ENCODE measurements around the gene DNAJC4.
A peak's percentile ranks its signal among the peaks of the same experiment; 100 is the strongest.
"Not testable (repeated sequence)": the region's sequence is repeated elsewhere in the genome, so short reads cannot be mapped to it uniquely, and the experiment has no call there.

Gene DNAJC4

DNA sequence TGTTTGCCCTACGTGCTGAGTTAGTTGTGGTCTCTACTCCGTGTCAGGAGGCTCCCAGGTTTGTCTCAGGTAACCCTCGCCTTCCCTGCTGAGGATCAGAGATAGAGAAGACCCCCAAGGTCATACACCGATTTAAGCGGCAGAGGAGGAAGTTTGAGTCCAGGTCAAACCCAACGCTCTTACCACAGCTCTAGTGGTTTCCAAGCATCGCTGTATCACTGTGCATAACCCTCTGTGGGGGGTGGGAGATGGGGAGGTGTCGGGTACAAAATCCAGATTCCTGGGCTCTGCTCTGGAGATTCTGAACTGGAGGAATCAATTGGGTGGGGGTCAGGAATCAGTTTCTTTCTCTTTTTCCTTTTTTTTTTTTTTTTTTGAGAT lies 627 bp downstream of the DNAJC4 start:
- no peak for DNase-seq

DNA sequence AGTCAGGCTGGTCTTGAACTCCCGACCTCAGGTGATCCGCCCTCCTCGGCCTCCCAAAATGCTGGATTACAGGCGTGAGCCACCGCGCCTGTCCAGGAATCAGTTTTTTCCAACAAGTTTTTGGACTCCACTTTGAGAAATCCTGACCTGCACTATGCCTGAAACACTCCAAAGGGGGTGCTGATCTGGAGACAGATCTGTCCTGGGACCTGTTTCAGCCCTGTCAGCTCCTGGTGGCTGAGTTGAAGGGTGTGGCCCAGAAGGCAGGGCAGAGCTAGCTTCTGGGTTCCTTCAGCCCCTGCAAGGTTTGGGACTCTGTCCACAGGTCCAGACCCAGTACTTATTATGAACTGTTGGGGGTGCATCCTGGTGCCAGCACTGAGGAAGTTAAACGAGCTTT lies 1.2 kb downstream of the DNAJC4 start:
- no peak for DNase-seq

DNA sequence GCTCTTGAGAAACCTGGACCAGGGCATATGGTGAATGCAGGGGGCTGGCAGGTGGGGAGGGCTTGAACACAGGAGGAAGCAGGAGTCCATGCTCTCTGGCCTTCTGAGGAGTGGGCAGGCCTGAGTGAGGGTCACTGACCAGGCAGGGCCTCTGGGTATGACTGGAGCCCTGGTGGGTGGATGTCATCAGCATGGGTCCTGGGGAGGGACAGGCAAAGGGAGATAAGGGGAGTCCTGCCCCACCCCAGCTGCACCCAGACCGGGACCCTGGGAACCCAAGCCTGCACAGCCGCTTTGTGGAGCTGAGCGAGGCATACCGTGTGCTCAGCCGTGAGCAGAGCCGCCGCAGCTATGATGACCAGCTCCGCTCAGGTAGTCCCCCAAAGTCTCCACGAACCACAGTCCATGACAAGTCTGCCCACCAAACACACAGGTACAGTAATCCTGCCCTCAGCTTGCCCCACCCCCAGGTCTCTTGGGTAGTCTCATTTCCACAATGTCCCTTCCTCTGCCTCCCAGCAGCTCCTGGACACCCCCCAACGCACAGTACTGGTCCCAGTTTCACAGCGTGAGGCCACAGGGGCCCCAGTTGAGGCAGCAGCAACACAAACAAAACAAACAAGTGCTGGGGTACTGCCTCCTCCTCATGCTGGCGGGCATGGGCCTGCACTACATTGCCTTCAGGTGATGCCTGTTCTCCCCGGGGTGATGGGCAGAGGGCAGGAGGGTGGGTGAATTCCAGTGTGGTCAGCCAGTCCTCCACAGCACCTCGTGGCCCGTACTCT lies 2.0 kb downstream of the DNAJC4 start:
- no peak for DNase-seq

DNA sequence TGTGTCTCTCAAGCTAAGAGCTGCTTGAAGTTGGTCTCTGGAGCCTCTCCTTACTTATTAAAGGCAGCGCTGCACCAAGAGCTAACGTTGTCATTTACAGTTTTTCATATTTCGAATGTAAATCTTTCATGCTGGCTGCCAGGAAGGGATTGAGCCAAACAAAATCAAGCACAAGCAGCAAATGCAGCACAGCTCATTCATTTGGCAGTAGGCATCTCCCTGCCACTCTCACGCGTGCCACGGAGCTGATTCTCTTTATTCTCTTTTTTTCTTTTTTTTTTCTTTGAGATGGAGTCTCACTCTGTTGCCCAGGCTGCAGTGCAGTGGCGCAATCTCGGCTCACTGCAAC lies 2.6 kb downstream of the DNAJC4 start:
- DNase-seq = no peak

DNA sequence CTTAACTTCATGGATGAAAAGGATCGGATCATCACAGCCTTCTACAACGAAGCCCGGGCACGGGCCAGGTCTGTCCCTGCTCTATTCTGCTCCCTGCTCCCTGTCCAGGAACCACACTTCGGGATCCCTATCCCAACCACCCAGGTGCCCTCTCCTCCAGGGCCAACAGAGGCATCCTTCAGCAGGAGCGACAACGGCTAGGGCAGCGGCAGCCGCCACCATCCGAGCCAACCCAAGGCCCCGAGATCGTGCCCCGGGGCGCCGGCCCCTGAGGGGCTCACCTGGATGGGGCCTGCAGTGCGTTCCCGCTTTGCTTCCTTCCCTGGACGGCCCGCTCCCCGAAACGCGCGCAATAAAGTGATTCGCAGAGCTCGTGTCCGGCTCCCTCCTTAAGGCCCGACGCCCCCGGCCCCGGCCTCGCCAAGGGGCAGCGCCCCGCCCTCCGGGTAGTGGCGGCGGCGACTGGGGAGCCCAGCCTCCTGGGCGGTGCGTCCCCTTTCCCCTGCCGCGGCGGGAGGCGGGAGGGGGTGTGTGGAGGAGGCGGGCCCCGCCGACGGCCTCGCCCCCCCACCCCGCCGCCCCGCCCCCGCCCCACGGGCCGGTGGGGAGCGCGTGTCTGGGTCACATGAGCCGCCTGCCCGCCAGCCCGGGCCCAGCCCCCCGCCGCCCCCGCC lies 3.7 kb downstream of the DNAJC4 start, which contains the start of gene VEGFB:
TSS of gene VEGFB (plus strand) at position 672 of the 674 bp plus-strand sequence. CDS start 250 bp downstream, outside the sequence.
- DNase-seq = no peak

DNA sequence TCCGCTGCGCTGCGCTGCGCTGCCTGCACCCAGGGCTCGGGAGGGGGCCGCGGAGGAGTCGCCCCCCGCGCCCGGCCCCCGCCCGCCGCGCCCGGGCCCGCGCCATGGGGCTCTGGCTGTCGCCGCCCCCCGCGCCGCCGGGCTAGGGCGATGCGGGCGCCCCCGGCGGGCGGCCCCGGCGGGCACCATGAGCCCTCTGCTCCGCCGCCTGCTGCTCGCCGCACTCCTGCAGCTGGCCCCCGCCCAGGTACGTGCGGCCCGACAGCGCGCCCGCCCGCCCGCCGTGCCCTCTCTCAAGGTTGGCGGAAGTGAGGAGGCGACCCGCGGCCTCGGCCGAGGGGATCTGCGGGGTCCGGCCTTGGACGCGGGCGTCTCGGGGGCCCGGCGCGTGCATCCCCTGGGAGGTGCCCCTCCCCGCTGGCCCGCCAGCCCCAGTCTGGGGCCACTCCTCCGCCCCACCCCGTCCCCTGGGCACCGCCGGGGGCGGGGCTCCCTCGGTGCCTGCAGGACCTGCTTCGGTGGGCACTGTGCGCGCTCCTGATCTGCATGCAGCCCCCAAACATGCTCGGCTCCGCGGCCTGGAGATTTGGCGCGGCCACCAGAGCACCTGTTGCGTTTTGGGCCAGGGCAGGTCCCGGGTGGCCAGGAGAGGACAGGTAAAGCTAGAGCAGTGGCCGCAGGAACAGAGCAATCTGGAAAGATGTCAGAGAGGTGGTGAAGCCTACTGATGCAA lies 4.5 kb downstream of the DNAJC4 start:
- DNase-seq = no peak

DNA sequence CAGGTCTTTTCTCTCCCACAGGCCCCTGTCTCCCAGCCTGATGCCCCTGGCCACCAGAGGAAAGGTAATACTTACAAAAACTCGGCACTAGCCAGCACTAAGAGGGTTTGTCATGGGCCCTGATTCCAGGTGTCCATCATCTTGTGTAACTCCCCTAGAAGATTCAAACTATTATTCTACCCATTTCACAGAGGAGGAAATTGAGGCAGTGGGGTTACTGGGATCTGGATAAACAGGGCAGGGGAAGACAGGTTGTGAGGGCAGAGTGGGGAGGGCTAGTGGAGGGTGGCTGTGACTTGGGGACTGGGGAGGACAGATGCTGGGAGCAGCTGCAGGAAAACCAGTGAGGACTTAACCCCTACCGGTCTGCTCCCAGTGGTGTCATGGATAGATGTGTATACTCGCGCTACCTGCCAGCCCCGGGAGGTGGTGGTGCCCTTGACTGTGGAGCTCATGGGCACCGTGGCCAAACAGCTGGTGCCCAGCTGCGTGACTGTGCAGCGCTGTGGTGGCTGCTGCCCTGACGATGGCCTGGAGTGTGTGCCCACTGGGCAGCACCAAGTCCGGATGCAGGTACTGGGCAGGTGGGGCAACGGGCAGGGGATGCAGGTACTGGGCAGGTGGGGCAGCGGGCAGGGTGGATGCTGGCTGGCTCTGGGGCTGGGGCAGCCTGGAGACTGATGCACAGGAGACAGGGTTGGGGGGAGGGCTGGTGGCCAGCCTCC lies 5.3 kb downstream of the DNAJC4 start:
- no peak for DNase-seq

DNA sequence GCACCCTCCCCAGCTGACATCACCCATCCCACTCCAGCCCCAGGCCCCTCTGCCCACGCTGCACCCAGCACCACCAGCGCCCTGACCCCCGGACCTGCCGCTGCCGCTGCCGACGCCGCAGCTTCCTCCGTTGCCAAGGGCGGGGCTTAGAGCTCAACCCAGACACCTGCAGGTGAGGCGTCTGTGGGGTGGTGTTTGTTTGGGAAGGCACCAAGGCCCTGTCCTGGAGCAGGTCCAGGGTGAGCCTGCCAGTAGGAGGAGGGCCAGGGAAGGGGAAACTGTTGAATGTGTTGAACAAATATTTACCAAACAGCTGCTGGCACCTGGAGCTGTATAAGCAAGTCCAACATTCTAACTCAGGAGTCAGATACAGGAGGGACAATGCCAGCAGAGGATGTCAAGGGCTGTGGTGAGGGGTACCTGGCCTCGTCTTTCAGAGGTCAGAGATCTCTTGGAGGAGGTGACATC lies 7.2 kb downstream of the DNAJC4 start:
- DNase-seq = peak; percentile 59

DNA sequence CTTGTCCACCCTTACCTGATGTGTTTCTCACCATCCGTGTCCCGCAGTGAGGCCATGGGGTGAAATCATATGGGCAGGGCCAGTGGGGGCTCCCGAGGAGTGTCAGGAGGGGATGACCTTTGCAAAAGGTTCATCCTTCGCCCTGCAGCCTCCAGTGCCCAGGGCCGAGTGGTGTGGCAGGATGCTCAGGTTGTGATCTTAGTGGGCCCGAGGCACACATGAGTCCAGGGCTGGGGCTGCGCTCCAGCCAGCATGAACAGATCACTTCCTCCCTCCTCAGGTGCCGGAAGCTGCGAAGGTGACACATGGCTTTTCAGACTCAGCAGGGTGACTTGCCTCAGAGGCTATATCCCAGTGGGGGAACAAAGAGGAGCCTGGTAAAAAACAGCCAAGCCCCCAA lies 7.7 kb downstream of the DNAJC4 start:
- DNase-seq = no peak

DNA sequence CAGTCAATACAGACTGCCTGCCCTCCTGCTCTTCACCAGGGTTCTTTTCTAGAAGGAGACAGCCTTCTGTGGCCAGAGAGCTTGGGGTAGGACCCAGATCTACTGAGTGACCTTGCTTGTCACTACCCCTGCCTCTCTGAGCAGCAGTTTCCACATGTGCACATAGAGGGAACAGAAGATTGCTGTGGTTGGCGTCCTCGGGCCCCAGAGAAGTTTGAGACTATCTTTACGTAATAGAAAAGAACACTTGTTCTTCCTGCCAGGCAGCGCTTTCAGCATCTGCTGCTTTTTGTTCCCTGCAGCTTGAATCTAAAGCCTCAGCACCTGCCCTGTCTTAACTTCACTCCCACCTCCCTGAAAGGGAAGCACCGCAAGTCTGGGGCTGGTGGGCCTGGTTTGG lies 8.7 kb downstream of the DNAJC4 start:
- no peak for DNase-seq

DNA sequence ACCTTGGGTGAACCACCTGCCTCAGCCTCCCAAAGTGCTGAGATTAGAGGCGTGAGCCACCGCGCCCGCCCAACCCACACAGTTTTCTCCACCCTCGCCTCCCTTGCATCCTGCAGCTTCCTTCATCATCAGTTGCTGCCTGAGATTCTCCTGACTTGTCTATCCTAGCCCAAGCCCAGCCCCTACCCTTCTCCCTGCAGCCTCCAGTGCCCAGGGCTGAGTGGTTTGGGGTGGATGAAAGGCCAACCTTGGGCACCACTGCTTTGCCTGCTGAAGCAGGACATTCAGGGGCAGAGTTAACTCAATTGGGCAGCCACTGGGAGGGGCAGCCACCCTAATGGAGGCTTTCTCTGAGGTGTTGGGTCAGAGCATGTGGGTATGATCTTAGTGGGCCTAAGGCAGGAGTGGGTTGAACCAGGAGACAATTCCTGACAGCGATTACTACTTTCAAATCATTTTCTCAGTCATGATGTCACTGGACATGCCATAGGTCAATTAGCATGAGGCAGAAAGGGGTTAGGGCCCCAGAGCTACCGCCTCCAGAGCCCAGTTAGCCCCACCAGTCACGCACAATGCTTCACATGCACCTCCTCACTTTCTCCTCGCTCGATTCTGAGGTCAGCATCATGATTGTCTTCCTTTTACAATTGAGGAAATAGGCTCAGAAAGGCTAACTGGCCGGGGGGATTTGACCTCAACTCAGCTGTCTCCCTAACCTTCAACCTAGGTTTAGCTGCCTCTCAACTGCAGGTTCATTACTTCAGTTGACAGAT lies 9.5 kb downstream of the DNAJC4 start:
- DNase-seq = no peak

DNA sequence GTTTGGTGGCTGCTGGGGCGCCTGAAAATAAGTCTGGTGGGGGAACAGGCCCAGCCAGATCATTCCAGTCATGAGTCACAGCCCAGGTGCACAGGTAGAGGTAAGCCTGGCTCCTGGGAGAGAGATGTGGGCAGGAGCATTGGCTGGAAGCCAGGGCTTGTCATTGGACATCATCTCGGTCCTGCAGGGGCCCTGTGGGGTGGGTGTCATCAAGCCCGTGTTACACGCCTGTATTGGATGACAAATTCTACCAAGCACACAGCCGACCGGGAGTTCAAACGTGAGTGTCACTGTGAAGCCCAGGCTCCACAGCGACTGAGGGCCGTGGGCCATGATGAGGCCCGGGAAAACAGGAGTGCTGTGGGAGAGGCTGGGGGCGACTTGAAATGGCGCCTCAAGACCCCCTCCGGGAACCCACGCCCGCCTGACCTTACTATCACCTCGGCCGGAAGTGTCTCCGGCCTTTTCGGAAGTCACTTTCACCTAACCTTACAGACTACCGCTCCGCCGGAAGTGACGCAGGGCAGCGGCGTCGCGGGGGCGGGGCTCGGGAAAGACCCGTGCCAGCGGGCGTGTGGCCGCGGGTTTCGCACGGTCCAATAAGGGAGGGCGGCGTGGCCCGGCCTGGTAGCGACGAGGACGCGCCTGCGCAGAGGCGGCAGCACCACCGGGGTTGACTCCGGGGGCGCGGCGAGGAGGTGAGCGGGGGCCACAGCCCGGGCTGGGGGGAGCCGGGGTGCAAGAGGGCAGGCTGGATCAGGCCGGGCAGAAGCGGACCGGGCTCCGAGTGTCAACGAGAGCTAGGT lies 10.3 kb downstream of the DNAJC4 start, which contains the start of gene FKBP2:
TSS of gene FKBP2 (plus strand) at position 661 of the 806 bp plus-strand sequence. CDS start 1,293 bp downstream, outside the sequence.
- peak; percentile 89 for DNase-seq

DNA sequence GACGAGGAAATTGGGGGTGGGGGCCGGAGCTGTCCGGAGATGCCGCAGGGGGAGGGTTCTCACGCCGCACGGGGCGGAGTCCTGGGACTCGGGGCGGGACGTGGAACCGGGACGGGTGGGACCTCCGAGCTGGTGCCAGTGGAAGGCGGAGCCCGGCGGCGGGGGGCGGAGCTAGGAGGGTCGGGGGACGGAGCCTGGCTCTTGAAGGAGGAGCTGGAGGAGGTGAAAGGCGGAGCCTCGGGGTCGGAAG lies 10.8 kb downstream of the DNAJC4 start:
- peak; percentile 96 for DNase-seq

DNA sequence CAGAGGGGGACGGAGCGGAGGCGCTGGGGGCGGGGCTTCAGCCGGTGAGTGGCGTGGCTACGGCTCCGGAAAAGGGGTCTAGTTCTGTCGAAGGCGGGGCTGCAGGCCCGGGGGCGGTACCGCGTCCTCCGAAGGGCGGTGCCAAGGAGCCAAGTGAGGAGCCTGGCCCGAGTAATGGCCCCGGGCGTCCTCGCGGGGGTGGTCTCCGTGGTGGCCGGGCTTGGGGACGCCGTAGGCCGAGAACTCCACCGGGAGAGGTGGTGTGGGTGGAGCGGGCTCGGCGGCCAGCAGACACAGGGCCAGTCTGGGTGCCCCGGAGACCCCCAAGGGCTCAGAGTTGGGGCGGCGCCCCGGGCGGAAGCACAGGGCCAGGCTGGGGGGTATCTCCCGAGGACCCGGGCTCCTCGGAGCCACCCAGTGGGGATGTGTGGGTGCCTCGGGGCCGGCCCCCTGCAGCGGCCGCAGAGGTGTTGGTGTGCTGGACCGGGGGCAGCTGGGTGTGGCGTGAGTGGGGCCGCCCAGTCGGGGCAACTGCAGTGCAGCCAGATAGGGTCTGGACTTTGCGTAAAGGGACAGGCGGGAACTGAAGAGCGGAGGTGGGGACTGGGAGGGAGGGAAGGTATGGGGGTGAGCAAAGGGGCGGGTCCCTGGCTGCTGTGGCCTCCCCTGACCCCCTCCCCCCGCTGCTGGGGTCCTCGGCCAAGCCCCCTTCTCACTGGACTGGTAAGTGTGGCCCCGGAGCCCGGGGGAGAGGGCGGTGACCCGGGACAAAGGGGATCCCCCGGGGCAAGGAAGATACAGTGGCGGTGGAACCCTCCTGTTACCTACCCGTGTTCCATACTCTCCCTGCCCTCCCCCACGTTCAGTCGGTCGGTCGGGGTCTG lies 11.4 kb downstream of the DNAJC4 start:
- no peak for DNase-seq

DNA sequence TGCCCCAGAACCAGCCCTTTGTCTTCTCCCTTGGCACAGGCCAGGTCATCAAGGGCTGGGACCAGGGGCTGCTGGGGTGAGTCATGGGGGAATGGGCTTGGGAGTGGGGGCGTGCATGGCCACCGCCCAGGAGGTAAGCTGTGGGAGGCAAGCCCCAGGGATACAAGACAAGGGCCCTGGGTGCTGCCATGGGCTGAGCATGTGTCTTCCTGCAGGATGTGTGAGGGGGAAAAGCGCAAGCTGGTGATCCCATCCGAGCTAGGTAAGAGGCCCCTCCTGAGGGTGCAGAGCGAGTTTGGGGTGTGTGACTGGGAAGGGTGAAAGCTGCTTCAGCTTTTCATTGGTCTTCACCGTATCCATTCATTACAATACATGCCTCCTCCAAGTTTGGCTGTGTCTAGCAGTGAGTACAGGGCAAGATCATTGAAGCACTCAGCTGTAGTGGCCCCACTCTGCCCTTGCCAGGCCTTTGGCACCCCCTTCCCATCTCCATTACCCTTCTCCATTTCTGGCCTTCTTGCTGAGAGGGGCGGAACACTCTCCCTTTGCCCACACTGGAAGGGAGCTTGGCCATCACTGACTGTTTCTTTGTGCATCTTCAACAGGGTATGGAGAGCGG lies 13.0 kb downstream of the DNAJC4 start:
- no peak for DNase-seq

DNA sequence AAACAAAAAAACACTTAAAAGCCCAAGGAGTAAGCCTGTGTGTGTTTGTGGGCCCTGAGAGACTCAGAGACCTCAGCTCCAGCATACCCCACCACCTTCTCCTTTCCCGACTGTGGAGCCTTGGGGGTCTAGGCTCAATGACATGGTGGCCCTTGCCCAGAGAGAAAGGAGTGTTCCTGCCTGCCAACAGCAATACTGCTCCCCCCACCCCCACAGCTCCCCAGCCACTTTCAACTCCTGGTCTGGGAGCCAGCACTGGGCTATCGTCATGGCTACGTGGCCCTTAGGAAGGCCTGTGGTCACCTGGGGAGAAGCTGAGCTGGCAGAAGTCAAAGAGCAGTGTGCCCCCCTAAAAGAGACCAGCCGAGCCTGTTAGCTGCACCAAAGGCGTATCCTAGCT lies 13.8 kb downstream of the DNAJC4 start:
- DNase-seq = no peak

DNA sequence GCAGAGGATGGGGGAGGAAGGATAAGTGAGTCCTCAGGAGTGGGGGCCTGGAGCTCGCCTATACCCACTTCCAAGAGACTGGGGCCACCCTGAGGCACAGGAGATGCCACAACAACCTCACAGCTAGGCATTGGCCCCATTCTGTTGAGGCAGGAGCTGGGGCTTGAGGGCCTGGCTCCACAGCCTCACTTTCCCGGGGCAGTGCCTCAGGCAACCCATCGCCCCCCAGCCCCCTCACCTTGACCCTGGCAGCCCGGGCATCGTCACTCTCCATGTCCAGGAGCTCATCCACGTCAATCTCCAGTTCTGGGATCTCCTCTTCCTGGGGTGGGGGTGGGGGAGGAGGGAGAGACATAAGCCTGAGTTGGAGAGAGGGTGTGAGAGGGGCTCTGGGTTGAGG lies 14.6 kb downstream of the DNAJC4 start:
- DNase-seq = no peak

DNA sequence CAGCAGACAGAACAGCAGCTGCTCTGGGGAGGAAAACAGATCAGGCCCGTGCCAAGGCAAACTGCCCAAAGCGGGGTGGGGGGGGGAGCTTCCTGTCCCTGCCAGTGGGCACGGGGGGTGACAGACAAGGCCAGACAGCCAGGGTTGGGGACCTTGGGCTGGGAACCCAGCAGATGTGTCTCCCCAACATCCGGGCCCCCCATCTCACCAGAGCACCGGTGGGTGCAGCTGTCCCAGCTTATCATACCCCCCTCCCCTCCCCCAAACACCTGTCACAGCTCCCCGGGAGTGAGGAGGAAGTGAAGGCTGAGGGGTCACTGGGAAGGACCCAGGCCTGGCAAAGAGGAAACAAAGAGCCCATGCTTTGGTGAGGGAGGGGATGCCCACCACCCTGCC lies 15.1 kb downstream of the DNAJC4 start:
- no peak for DNase-seq

DNA sequence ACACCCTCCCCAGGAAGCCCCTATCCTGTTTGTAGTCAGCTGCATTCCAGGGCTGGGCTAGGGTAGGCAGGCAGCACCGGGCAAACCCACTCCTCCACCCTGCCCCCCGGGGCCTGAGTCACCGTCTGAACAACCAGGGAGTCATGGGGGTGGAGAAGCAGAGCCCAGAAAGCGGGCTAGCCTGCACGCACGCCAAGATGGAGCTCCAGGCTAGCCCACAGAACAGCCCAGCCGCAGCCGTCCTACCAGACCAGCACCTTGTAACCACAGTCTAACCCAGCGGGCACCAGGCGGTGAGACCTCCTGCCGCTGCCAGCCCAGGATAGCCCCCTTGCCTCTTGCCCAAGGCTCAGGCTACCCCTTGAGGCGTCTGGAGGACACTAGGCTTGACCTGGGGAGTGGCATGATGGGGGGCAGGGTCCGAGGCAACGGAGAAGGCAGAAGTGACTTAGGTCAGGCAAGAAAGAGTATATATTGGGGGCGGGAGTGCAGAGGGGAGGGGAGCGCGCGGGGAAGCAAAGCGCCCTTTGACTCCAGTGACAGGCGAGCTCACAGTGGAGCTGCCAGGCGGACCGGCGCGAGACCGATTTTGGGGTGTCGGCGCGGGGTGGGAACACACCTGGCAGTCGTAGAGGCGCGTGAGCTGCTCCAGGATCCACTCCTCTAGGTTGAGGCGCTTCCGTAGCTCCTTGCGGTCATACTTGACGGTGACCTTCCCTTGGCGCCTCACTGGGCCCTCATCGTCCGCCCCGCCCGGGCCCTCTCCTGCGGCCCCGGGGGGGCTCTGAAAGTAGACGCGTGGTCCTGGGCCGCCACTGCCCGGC lies 15.7 kb downstream of the DNAJC4 start:
- no peak for DNase-seq

DNA sequence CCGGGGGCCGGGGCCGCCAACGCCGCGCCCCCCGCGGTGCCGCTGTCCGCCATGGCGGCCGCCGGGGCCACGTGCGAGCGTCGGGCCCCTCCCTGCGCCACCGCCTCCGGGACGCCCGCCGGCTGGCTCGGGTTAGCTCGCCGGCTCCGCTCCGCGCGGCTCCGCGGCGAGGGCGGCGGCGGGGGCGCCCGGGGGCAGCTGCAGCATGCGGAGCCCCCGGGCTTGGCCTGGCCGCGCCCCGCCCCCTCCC lies 16.2 kb downstream of the DNAJC4 start:
- DNase-seq = not testable (repeated sequence)

All from NCI-H1417 treated with DMSO at 0.1 percent for 48 hours (cell line).